Raji (cell line): ENCODE results near the gene NCOR2.

Experiments used
- POLR2A ChIP-seq: IDR thresholded peaks from 2 replicates; pipeline ENCODE4 v1.6.1; 2011; ENCODE audit warnings: low read depth, low read length, control low read depth; ENCODE audit not compliant: insufficient read depth

NCOR2 gene

GRCh38 chr12:124532967-124533366 is 34.4 kb downstream of the NCOR2 start:
- TF ChIP-seq POLR2A, result no peak

- TF ChIP-seq POLR2A, result no peak
Observed at GRCh38 chr12:124532331-124532750, 35.1 kb downstream of the NCOR2 start.

GRCh38 chr12:124531906-124532305 is 35.5 kb downstream of the NCOR2 start:
- no peak for TF ChIP-seq POLR2A

GRCh38 chr12:124531281-124531745 is 36.1 kb downstream of the NCOR2 start:
- TF ChIP-seq POLR2A, result no peak

- no peak for TF ChIP-seq POLR2A
Observed at GRCh38 chr12:124530637-124531263, 36.7 kb downstream of the NCOR2 start.

GRCh38 chr12:124529565-124530276 is 37.7 kb downstream of the NCOR2 start:
- TF ChIP-seq POLR2A, result no peak

- no peak for TF ChIP-seq POLR2A
Observed at GRCh38 chr12:124527861-124528561, 39.4 kb downstream of the NCOR2 start.

GRCh38 chr12:124525927-124526692 is 41.3 kb downstream of the NCOR2 start:
- TF ChIP-seq POLR2A, result no peak

GRCh38 chr12:124525455-124525854 is 42.0 kb downstream of the NCOR2 start:
- TF ChIP-seq POLR2A, result no peak

GRCh38 chr12:124524231-124524925 is 43.0 kb downstream of the NCOR2 start:
- no peak for TF ChIP-seq POLR2A

- no peak for TF ChIP-seq POLR2A
Observed at GRCh38 chr12:124523071-124523470, 44.3 kb downstream of the NCOR2 start.

- TF ChIP-seq POLR2A, result no peak
Observed at GRCh38 chr12:124520907-124521306, 46.5 kb downstream of the NCOR2 start.

GRCh38 chr12:124520265-124520701 is 47.1 kb downstream of the NCOR2 start:
- TF ChIP-seq POLR2A, result no peak

GRCh38 chr12:124519746-124520145 is 47.7 kb downstream of the NCOR2 start:
- TF ChIP-seq POLR2A, result no peak
